ENCODE measurements around the gene NSG1.

Gene NSG1

DNA sequence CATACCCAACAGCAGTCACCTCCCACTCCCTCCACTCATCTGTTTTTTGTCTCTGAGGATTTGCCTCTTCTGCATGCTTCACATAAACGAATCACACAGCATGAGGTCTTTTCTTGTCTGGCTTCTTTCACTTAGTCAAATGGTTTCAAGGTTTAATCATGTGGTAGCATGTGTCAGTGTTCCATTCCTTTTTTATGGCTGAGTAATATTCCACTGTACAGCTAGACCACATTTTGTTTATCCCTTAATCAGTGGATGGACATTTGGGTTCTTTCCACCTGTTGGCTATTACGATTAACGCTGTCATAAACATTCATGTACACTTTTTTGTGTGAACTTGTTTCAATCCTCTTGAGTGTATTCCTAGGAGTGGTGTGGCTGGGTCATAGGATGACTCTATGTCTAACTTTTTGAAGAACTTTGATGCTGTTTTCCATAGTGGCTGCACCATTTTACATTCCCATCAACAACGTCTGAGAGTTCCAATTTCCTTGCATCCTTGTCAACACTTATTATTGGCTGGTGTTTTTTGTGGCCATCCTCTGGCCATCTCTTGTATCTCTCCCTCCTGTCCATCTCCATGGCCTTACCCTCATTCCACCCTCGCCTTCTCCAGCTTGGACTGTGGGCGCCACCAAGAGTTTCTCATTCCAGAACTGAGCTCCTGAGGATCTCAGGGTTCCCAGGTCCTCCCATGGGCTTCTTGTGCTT is 12.4 kb upstream of the NSG1 start:
- ATAC-seq = no peak

DNA sequence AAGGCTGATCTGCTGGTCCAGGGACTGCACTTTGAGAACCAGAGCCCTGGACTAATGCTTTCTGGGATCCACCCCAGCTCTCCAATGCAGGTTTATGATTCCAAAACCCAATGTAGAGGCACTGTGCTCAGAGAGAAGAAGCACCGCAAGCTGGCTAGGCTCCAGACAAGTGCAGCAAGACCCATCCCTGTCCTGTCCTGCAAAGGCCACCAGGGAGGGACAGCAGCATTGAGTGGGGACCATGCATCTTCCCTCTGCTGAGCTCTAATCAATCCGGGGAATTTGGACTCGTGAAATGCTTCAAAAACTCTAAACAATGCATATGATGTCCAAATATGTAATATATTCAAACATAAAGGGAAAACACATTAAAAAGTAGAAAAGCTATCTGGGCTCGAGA is 10.8 kb upstream of the NSG1 start:
- no peak for ATAC-seq

DNA sequence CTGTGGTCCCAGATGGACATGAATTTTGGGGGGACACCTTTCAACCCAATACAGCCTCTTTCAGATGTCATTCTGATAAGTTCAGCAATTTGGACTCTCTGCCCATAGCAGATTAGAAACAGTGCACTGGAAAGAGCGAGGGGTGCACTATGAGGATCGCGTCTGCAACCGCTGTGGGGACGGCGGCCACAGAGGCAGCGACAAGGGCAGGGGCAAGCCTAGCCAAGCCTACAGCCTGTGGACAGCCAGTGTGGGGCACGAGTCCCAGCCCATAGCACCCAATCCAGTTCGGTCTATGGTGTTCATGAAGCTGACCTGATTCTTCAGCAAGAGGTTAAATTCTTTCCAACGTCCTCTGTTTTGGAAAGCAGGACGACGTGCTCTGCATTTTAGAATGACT is 9.7 kb upstream of the NSG1 start:
- no peak for ATAC-seq

DNA sequence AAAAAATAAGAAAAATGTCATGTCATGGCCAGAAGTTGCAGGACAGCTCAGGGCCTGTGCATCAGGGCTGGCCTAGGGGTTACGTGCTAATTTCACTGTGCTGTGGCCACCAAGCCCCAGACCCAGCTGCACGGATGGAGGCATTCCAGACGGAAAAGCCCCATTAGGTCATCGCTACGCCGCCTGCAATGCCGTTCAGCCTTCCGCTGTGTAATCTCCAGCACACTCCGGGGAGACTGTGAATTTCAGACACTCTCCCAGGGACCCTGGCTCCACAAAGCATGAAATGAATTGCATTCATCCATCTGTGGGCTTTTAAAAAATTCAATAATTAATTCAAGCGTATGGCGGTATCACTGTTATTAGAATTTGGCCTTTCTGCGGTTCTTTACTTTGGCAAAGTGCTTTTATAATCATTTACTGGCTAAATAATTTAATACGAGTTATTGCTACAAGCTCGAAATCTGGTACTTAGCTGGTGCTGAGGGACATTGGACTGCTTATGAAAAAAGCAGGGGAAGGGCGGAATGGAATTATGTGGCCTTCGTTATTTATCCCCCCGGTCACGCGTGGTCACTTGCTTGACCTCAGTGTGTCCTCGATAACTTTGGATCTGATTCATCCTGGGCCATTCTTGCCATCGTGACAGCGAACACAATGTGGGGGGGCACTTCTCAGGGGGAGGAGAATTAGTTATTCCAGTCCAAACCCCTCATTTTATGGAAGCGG is 9.0 kb upstream of the NSG1 start:
- no peak for ATAC-seq

DNA sequence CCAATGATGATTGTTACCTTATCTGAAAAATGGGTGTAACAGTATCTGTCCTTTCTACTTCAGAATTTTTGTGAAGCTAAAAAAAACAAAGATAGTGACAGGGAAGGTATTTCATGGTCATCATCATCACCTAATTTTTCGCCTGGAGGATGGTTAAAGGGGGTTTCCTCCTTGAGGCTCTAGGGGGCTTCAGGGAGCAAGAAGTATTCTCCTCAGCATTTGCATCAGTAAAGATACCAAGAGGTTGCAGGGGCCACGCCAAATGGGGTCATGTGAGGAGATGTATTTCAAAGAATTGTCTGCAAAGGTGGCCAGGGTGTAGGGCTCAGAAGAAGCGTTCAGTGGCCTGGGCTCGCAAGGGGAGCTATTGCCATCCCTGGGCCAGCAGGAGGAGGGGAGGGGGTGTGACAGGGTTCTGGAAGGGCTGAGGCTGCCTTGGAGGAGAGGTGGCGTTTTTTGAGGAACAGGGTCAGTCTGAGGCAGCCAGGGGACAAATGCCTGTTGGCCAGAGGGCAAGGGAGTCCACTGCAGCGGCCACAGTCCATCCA is 7.3 kb upstream of the NSG1 start:
- no peak for ATAC-seq

DNA sequence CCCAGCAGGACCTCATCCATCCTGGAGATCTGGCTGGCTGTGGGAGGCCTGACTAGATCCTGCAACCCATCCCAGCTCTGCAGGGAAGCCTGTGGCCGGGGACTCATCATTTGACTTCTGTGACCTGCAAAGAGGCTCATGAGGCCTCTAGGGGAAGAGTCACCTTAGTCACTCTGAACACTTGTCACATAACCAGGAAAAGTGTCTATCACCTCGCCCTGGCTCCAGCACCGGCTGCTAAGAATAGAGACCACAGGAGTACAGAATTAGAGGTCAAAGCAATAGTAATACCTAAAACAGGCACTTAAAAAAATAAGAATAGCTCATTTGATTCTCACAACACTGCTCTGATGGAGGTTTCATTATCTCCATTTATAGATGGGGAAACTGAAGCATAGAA is 3.8 kb upstream of the NSG1 start:
- ATAC-seq = no peak

DNA sequence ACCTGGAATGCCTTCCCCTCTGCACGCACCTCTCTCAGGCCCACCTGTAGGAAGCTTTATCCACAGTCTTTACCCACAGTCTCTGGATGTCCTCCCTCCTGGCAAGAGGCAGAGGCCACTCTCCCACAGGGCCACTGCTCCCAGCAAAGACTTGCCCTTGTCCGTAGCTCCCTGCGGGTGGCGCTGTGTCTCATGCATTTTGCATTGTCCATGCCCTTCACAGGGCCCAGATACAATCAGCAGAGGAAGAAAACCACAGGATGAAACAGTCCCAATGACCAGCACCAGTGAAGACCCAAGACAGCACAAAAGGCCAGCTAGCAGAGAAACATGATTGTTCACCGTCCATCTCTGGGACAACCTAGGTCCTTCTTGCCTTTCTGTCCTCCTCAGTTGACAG is 2.1 kb upstream of the NSG1 start:
- ATAC-seq = no peak

DNA sequence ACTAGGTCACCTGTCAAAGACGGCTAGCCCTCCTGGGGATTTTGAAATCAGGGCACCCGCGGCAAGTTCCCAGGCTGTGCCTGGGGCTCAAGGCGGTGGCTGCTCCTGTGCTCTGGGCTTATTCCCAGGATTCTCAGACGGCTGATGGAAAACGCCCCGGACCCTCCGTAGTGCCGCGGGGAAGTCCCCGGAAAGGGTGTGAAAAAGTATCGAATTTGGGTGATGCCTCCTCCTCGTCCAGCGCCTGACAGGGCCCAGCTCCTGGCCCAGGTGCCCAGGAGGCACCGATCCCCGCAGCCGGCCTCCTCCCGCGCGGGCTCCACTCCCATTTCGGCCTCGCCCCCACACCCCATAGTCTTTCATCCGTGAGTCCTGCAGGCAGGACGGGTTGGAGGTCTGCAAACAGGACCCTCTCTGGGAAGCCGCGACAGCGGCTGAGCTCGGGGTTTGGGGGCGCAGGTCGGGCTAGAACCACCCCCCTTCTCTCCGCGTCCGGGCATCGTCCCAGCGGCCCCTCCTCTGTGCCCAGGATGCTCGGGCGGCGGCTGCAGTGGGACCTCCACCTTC is 1.1 kb upstream of the NSG1 start:
- no peak for ATAC-seq

DNA sequence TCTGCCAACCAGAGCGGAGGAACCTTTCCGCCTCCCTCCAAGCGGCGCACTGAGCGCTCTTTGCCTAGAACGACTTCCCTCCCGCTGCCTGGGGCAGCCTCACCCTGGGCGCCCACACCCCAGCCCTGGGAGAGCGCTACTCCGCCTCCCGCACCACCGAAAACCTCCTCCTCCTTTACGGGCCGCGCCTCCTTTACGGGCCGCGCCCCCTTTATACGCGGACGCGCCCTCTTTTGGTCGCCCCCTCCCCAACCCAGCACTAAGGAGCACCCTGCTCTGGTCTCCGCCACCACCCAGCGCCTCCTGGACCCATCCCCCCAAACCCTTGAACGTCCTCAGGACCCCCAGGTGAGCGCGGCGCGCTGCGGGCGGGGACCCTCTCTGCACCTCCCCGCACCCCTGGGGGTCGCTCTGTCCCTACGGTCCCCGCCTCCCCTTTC is 586 bp upstream of the NSG1 start:
- ATAC-seq = peak in 1 of 2 donors; percentile 34

DNA sequence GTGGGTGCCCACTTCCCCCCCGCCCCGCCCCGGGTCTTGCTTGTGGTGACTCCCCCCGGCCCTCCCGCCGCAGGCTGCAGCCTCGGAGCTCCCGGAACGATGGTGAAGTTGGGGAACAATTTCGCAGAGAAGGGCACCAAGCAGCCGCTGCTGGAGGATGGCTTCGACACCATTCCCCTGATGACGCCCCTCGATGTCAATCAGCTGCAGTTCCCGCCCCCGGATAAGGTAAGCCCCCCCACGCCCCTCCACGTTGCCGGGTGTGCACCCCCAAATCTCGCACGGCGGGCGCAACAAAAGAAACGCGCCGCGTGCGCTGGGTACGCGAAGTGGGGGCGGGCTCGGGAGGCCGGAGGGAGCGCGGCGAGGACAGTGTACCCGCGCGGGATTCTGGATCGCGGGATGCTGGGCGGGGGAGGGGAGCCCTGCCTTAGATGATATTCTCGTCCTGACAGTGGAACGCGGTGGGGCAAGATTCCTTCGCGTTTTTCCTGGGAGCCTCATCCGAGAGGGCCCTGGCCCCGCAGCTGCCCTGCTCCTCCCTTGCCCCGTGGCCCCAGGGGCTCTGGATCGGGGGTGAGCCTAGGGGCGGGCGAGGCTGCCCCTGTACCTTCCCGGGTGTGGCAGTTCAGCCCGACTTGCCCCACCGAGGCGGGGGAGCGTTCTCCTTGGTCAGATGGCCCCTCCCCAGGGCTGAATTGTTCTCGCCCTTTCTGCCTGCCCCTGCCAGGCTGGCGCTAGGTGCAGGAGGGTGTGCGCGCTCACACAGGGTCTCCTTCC is 819 bp downstream of the NSG1 start:
- ATAC-seq = no peak

DNA sequence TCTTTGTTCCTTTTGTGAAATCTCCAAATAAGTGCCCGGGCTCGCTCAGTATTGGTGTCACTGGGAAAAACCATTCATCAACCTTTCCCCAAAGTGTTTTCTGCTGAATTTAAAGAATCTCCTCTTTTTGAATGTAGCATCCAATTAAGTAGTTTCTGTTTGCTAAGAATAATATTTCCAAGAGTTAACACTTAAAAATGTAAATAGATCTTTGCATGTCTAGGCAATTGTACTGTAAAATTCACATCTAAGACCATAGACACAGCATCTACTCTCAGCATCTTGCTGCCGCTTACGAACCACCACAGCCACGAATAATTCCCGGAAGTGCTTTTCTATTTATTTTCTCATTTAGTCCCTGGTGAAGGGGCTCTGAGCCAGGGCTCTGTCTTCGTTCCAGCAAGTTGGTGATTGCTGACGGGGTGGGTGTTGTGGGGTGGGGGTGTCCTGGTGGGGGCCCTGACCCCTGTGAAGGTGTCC is 1.4 kb downstream of the NSG1 start:
- ATAC-seq = no peak

DNA sequence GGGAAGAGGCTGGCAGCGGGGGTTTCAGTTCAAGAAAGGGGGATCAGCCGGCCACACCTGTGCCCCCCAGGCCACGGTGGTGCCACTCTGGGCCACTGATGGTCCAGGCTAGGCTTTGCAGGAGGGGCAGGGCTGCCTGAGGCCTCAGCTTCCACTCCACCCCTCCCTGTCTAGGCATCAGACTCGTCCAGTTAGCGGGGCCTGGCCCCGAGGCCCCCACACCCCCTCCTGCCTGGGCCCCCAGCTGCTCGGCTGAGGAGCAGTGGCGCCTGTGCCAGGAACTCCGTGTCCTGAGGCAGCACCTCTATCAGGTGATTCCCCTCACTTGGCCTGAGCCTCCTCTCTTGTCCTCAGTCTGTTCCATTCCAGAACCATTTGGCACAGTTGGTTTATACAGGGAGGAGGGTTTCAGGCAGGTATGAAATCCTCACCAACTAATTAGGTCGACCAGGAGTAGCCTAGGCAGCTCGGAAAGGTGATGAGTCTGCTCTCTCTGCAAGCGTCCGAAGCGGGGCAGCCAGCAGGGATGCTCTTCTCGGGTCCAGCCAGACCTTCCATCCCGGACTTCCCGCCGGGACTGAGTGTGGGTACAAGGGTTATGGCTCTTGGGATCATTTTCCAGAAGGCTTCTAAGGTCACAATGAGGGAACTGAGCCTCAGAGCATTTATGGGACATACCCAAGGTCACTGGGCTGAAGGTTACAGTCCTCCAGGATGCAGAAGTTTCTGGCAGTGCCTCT is 2.1 kb downstream of the NSG1 start:
- no peak for ATAC-seq

DNA sequence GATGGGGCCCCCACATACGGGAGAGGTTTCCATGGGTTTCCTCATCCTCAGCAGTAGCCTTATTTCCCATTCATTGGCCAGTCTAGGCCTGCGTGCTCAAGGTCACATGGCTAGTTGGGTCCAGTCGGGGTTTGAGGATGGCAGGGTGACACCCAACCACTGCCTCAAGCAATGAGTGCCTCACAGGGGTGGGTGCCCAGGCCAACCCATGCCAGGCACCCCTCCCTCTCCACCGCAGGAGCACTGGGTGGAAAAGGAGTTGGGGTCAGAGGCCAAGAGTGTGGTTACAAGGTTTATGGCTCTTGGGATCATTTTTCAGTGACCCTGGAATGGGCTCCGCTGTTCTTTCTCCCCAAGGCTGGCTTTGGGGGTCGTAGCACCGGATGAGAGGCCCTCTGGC is 3.1 kb downstream of the NSG1 start:
- no peak for ATAC-seq

DNA sequence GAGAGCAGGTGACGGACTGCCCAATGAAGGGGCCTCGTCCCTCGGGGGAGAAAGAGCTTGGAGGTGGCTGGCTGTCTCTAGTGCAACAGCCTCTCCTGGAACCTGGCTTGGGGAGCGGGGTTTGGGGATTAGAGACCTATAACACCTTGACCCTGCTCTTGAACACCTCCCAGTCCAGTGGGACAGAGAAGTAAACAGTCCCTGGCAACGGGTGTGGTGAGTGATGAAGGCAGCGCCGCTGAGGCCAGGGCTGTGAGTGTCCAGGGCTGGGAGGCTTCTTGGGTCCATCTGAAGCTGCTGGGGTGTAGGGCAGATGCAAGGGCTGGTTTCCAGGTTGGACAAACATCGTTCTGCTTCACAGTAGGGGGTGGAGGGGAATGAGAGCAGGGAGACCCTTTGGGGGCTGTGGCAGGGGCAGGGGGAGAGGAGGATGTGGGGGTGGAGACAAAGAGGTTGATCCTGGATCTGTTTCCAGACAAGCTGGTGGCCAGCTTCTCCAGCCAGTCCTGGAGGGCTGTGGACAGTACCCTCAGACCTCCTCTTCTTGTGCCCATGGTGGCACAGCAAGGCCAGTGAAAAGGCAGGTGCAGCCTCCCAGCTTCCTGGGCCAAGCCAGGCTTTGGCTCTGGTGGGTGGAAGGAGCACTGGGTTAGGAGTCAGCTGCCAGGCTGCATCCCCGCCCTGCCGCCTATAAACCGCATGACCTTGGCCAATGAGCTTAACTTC is 3.8 kb downstream of the NSG1 start:
- ATAC-seq = no peak

DNA sequence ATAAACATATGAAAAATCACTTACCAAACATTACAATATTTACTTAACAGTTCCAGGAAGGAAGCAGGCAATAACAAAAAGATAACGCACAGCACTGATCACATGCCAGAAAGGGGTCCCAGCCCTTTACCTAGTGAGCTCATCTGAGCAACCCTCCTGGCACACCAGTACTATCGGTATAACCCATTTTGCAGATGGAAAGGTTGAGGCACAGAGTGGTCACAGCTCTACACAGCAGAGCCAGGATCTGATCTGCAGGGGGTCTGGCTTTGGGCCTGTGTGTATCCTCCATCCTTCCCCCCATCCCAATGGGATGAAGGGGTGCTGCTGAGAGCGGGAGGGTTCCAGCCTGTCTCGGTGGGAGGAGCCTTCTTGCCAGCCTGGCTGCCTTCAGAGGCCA is 5.0 kb downstream of the NSG1 start:
- no peak for ATAC-seq

DNA sequence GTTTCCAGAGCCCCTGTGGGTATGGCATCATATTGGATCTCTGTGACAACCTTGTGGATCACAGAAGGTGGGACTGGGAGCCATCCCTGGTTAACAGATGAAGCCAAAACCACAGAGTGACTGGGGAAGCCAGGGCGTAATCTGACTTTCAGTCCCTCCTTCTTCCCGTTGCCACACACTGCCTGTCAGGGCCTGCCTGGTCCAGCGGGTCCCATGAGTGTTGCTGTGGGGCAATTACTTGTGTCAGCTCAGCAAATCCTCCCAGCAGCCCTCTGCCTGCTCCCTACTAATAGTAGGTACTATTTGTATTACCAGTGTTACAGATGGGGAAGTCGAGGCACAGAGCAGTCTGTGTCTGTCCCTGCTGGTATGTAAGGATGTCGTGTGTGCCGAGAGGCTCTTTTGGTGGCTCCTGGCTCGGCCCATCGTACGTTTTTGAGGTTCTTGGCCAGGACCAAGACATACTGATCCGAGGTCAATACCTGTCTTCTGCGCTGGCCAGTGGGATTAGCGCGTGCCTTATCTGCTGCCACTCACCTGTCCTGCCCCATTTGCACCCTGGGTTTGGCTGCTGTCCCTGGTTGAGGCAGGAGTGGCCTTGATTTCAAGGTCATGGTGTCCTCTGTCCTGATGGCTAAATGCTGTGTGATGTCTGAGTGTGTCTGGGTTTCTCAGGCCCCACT is 5.7 kb downstream of the NSG1 start:
- no peak for ATAC-seq

DNA sequence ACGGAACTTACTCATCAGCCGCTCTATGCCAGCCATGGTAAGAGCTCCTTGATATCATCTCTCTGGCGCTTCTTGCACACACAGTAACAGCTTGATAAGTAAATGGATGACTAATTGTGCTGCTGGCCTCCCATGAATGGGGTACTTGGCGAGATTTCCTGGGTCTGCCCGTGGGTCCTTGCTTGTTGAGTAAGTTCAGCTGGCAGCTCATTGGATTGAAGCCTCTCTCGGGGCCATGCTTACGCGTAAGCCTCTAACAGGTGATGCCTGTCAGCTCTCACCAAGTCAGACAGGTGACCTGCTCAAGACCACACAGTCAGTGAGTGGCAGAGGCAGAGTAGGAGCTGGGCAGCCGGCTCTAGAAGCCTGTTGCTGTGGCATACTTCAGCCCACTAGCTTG is 7.7 kb downstream of the NSG1 start:
- no peak for ATAC-seq

DNA sequence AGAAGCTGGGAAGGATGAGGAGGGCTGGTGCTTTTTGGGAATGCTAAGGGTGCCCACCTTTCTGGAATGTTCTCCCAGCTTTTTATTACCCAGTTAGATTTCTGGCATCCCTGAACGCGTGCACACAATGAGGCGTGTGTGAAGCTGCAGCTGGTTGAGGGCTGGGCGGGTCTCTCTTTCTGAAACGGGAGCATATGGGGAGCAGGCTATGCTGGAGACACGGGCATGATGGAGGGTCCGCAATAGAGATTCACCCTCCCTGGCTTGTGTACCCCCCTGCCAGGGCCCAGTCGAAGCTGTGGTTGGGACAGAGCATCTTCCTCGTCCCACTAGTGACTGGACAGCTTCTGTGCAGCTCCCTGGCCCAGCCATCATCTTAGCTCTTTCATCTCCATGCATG is 8.5 kb downstream of the NSG1 start:
- ATAC-seq = no peak

DNA sequence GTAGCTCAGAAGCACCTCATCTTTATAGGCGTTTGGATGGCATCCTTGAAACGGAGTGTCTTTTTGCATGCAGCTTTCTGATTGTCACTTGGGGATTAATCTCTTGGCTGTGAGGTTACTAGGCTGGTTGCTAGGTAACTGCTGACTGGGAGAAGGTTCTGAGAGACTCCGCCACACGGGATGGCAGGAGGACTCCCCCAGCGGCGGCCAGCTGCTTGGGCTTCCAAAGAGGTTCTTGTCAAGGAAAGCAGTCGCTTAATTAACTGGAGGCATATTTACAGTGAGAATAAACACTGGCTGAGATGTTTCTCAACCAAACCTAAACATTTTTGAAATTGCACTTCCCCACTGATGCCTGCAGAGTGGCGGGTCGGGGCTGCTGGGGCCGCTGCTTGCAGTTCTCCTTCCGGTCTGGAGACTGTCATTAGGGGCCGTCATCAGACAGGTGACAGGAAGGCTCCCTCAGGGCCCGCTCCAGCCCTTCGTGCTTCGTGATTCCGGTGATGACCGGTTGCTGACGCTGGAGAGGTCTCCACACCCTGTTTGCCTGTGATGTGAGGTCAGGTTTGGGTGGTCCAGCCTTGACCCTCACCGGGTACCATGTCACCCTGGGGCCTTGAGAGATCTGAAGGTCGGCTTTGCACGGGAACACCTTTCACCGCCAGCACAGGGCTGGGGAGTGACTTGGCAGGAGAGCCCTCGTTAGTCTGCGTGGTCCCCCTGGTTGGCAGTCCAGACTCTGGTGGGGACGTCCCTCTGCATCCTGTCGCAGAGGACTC is 9.1 kb downstream of the NSG1 start:
- no peak for ATAC-seq

Measured in activated CD4-positive, CD25-positive, alpha-beta regulatory T cell treated with anti-CD3 and anti-CD28 coated beads, Interleukin-2, amount 50 U/mL, for 24 hours (primary cell).